Stimulated activated CD4-positive, alpha-beta T cell treated with anti-CD3 and anti-CD28 coated beads, Interleukin-1b, Interleukin-23, amount 100 ng/mL, for 1 hour (primary cell): ENCODE measurements around the gene MAD1L1.
"Not testable (repeated sequence)": the region's sequence is repeated elsewhere in the genome, so short reads cannot be mapped to it uniquely, and the experiment has no call there.

Experiments
- DNase-seq, 2 donors: peaks; one replicate each; pipeline ENCODE4 v3.0.0-alpha.2; 2020; ENCODE audit warnings: low read depth in 2 of 2

The MAD1L1 gene

GRCh38 chr7:2045559-2046405 lies 187.0 kb downstream of the MAD1L1 start:
- no peak for DNase-seq

DNA sequence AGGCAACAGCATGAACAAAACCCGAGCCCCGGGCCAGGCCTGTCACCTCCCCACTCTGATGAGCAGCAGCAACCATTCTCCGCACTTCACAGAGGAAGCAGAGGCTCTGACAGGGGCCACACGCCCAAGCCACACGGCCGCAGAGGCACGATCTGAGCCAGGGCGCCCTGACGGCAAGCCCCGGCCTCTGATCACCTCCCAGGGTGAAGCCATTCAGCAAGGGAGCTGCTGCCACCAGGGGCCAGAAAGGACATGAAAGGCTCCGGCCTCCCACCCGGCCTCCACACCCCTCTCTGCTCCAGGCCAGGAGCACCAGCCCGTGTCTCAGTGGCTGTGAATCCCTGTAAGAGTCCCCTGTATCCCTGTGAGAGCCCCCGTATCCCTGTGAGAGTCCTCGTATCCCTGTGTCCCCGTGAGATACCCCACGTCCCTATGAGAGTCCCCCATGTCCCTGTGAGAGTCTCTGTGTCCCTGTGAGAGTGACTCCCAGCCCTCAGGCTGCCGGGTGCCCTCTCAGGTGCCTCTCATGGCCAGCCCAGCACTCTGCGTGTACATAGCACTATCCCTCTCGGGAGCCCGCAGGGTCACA lies 187.8 kb downstream of the MAD1L1 start:
- DNase-seq: no peak

DNA sequence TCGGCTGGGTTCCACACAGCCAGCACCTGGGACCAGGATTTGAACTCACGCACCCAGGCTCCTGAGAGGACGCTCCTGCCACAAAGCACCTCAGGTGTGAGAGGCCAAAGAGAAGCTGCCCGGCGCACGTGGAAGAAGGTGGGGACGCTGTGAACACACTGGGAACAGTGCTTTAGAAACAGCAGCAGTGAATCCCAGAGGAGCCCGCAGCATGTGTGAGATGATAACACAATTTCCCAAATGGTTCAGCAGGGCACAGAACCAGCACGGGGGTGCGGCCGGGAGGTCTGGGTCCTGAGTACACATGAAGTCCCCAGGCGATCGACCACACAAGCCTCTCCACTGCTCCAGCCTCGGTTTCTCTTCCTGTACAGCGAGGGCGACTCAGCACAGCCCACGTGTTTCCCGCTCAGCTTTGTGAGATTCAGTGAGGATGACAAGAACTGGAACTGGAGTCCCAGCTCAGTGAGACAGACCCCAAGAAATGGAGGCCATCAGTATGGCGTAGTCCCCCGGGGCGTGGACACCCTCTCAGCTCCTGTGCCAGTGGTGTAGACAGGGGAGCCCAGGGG lies 188.3 kb downstream of the MAD1L1 start:
- no peak for DNase-seq

DNA sequence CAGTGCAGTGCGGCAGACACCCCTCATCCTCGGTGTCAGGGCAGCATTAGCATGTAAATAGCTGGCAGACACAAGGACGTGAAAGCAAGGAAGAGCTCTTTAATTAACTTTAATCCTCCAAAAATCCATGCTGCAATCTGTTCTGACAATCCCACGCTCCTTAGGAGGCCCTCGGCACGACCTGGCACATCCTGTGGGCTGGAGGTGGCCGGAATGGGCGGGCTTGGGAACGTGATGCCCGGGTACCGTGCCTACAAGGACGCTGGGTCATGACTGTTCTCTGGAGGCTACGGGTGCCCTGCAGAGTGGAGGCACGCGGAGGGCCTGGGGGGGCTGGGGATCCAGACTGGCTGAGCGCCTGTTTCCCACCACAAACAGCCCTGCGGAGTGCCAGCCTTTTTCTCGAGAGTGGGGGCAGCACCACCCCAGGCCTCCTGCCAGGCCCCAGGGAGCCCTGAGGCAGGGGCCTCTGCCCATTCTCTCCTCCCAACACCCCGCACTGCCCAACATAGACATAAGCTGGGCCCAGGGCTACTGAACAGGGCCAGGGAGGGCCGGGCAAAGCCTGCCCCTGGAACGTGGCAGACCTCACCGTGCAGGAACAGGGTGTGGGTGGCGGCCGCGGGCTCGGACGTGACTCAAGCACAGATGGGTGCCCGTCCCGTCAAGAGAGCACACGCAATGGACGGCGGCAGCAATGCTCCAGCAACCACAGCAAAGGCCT lies 189.3 kb downstream of the MAD1L1 start:
- DNase-seq: no peak

DNA sequence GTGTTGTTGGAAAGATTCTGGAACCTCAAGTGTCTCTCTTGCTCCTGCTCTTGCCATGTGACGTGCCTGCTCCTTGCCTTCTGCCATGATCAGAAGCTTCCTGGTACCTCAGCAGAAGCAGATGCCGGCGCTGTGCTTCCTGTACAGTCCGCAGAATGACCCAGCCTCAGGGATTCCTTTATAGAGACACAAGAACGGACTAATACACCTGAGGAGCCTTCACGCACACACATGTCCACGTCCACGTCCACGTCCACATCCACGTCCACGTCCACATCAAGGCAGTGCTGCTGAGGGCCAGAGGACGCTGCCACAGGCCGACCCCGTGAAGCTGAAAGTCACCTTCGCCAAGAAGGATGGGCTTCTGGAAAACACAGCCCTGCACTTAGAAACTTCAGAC lies 190.1 kb downstream of the MAD1L1 start:
- DNase-seq: no peak

GRCh38 chr7:2041496-2042367 lies 191.0 kb downstream of the MAD1L1 start:
- DNase-seq: no peak

- no peak for DNase-seq
These were observed 191.9 kb downstream of the MAD1L1 start for GRCh38 chr7:2040893-2041270.

DNA sequence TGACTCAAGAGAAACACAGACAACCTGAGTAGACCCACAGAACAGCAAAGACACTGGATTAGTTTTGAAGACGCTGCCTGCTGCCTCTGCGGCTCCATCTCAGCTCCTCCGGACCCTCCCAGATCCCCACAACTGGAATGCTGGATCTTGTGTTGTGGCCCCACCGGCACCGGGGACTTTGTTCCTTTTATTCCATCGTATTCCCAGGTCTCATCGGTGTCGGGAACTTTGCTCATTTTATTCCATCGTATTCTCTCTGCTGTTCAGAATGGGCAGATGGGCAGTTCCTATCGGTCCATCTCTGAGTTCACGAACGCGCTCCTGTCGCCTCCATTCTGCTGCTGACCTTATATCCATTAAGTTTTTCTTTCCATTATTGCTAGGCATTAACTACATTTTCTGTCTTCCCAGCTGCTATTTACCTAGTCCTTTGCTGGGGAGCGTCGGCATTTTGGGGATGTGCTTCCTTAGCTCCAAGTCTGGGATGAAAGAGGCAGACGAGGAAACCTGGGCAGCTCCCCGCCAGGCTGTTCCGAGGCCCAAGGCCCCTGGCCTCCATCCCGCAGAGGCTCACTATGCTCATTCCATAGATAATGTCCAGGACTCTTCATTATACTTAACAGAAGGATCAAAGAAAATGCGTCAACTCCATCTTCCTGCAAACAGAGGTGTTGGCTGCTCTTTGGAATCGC lies 192.4 kb downstream of the MAD1L1 start:
- no peak for DNase-seq

- DNase-seq: no peak
These were observed 193.6 kb downstream of the MAD1L1 start for GRCh38 chr7:2038931-2039728.

GRCh38 chr7:2037808-2038522 lies 194.8 kb downstream of the MAD1L1 start:
- no peak for DNase-seq

DNA sequence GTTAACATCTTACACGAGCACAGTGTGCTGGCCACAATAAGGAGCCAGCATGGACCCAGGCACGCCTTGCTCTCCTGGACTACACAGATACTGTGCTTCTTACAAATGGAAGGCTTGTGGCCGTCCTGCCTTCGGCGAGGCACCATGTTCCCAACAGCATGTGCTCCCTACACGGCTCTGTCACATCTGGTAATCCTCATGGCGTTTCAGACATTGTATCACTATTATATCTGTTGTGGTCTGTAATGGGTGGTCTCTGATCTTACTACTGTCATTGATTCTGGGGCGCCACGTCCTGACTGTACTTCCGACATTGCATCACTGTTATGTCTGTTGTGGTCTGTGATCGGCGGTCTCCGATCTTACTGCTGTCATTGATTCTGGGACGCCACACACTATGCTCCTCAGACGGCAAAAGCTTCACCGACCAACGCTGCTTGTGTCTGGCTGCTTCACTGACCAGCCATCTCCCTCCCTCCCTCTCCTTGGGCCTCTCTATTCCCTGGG lies 195.4 kb downstream of the MAD1L1 start:
- DNase-seq: no peak

- DNase-seq: no peak
These were observed 196.0 kb downstream of the MAD1L1 start for GRCh38 chr7:2036786-2037185.

DNA sequence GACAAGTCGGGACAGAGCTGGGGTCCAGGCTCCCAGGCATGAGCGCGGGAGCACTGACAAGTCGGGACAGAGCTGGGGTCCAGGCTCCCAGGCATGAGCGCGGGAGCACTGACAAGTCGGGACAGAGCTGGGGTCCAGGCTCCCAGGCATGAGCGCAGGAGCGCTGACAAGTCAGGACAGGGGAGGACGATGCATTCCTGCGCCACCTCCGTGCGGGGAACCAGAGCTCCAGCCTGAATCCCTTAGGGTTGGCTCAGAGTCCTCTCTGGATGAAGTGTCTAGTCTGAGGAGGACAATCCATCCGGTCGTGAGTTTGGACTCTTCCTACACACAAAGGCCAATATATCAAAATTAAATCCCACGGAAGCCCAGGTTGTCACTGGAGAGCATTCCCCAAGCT lies 196.5 kb downstream of the MAD1L1 start:
- DNase-seq: not testable (repeated sequence)

DNA sequence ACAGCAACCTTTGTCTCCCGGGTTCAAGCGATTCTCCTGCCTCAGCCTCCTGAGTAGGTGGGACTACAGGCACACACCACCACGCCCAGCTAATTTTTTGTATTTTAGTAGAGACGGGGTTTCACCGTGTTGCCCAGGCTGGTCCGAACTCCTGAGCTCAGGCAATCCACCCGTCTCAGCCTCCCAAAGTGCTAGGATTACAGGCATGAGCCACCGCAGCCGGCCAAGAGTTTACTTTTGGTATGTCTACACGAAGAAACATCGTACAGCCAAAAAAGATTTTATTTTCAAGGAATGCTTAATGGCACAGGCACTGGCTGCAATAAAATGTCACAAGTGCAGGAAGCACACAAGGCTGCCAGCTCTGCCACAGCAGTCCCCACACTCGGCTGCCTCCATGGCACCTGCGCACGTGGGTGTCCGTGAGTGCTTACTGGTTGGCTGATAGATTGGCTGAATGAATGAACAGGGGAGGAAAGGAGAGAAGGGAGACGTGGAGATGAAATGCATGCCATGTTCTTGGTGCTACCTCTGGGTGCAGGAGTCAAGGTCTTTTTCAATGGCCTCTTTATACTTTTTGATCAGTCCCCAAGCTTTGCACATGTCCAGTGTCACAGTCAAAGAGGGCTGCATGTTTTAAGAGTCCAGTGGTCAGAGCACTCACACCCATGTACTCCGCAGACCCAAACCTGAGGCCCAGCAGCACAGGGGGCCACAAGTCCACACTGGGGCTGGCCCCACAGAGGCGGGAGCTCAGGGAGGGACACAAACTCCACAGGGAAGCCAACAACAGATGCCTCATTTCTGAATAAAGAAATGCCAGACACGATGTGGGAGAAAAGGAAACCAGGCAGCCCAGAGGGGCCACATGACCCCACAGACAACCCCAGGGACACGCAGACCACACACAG lies 198.2 kb downstream of the MAD1L1 start:
- DNase-seq: no peak

GRCh38 chr7:2033586-2034135 lies 199.1 kb downstream of the MAD1L1 start:
- no peak for DNase-seq

- DNase-seq: no peak
These were observed 199.8 kb downstream of the MAD1L1 start for GRCh38 chr7:2032876-2033407.

GRCh38 chr7:2032030-2032875 lies 200.5 kb downstream of the MAD1L1 start:
- DNase-seq: no peak
